B cell (primary cell): ENCODE data around the gene ZBP1.

Experiments
- CTCF ChIP-seq: fragments of 200-600 bp; IDR thresholded peaks from one replicate; pipeline ENCODE4 v1.8.0; 2022; ENCODE audit warnings: antibody characterized with exemption, mild to moderate bottlenecking
- EZH2 ChIP-seq: IDR thresholded peaks from 2 replicates; pipeline ENCODE4 v1.6.1; 2012; ENCODE audit warnings: borderline replicate concordance, low read depth, mild to moderate bottlenecking, moderate library complexity, low read length; ENCODE audit not compliant: insufficient read depth, poor library complexity, severe bottlenecking

- TF ChIP-seq CTCF (no peak), EZH2 (no peak)
Observed at GRCh38 chr20:57558614-57559288, 61.5 kb downstream of the ZBP1 start.
